ENCODE data around the gene RAPGEF2.

DNA sequence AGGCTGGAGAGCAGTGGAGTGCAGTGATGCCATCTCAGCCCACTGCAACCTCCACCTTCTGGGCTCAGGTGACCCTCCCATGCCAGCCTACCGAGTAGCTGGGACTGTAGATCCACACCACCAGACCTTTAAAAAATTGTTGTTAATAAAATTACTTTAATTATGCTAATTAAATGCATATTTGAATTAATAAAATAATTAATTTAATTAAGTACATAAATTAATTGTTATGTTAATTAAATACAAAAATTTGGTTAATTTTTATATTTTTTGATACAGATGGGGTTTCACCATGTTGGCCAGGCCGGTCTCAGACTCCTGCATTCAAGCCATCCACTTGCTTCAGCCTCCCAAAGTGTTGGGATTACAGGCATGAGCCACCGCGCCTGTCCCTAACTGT is 12.6 kb upstream of the RAPGEF2 start:
- TF ChIP-seq, protein P1, sequence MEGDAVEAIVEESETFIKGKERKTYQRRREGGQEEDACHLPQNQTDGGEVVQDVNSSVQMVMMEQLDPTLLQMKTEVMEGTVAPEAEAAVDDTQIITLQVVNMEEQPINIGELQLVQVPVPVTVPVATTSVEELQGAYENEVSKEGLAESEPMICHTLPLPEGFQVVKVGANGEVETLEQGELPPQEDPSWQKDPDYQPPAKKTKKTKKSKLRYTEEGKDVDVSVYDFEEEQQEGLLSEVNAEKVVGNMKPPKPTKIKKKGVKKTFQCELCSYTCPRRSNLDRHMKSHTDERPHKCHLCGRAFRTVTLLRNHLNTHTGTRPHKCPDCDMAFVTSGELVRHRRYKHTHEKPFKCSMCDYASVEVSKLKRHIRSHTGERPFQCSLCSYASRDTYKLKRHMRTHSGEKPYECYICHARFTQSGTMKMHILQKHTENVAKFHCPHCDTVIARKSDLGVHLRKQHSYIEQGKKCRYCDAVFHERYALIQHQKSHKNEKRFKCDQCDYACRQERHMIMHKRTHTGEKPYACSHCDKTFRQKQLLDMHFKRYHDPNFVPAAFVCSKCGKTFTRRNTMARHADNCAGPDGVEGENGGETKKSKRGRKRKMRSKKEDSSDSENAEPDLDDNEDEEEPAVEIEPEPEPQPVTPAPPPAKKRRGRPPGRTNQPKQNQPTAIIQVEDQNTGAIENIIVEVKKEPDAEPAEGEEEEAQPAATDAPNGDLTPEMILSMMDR (IDR thresholded peaks at IDR 0.05), result no peak
- no peak for TF ChIP-seq POLR2A (IDR thresholded peaks at IDR 0.05)

Data from thyroid gland (tissue), 4 donors.